ENCODE measurements around the gene CACNA1C. TPM values are rescaled to one million over a fixed set of nuclear protein-coding genes. Genes with fewer than 3 reads are reported as not detected.

Gene CACNA1C
- total and polyA plus RNA-seq, 5 donors from 2014 or later, result 0.02 to 0.14 (median 0.10) TPM

DNA sequence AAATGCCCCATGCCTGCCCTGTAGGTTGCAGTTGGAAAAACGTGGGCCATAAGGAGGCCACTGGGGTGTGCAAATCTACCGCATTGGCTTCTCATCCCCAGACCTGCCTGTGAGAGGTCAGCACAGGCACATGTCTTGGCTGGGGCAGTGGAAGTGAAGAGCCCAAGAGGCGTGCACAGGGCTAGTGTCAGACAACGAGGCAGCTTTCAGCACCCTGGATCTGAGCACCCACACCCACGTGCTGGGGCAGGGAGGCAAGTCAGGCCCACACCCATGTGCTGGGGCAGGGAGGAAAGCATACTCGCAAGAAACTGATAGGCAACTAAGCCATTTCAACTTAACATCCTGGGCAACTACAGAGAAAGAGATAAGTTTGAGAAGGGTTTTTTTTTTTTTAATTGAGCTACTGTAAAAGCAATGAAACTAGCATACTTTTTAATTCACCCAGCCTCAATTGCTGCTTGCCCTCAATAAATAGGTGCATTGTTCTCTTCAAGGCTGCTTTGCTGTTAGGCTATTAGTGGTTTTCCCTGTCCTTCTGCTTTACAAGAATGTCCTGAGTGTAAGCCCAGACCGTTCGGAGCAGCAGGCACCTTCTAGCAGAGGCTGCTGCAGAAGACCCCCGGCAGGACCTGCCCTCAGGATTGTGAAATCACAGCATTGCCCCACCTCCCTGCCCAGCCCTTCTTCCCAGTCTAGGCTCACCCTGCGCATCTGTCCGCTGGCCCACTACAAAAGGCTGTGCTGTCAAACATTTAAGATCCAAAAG, 386.7 kb downstream of the CACNA1C start:
- H3K9me3 ChIP-seq (ENCODE audit: control insufficient read depth in 2 of 2, low read length in 2 of 2), result no peaks in the 10 kb centered on the region
- Mint-ChIP-seq H3K4me3 (no peak overlapping the region), H3K27me3 (no peaks in the 10 kb centered on the region), H3K27ac (no peak overlapping the region), H3K36me3 (no peaks in the 10 kb centered on the region), H3K4me1 (no peaks in the 10 kb centered on the region), H3K9me3 (peaks cover 0 to 6% (median 0%) of the 10 kb centered on the region in 7 donors)
- peaks cover 3% of the 10 kb centered on the region for H3K27me3 ChIP-seq (ENCODE audit: control insufficient read depth, insufficient read depth, low read length)
- H3K36me3 ChIP-seq (ENCODE audit: control insufficient read depth, insufficient read depth, low read length), result no peaks in the 10 kb centered on the region
- no peak overlapping the region for H3K27ac ChIP-seq (ENCODE audit: insufficient read depth, low read length, poor library complexity, severe bottlenecking)
- DNase-seq (no peak), ATAC-seq (ENCODE audit: low read depth in 2 of 2) (no peak)
- no peaks in the 10 kb centered on the region for H3K4me1 ChIP-seq (ENCODE audit: control insufficient read depth, insufficient read depth, low read length, poor library complexity, severe bottlenecking)
- H3K4me3 ChIP-seq (ENCODE audit: low read depth, low read length), result no peak overlapping the region

DNA sequence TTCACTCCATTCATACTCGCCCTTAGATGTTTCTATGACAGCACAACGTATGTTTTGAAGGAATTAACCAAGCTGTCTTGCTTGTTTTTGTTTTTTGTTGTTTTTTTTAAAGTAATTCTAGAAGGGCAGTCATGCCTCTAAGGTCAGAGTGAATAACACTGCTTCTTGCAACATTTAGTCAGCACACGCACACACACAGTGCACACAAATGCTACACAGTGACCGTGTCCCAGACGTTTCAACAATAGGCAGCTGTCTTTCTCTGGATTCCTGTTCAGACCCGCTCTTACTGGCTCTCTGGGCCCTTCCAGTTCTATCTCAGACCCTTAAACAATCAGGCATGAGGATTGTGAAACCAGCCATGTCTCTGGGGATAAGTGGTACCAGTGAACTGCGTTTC, 391.0 kb downstream of the CACNA1C start:
- H3K36me3 Mint-ChIP-seq, result no peaks in the 10 kb centered on the region
- H3K4me3 ChIP-seq (ENCODE audit: low read depth, low read length), result no peak overlapping the region
- no peaks in the 10 kb centered on the region for H3K27me3 ChIP-seq (ENCODE audit: control insufficient read depth, insufficient read depth, low read length)
- DNase-seq, result no peak
- no peak overlapping the region for H3K27ac ChIP-seq (ENCODE audit: insufficient read depth, low read length, poor library complexity, severe bottlenecking)
- H3K4me1 ChIP-seq (ENCODE audit: control insufficient read depth, insufficient read depth, low read length, poor library complexity, severe bottlenecking), result no peaks in the 10 kb centered on the region
- no peak overlapping the region for H3K4me3 Mint-ChIP-seq
- H3K9me3 Mint-ChIP-seq, result peaks cover 0 to 6% (median 0%) of the 10 kb centered on the region in 7 donors
- no peaks in the 10 kb centered on the region for H3K36me3 ChIP-seq (ENCODE audit: control insufficient read depth, insufficient read depth, low read length)
- ATAC-seq (ENCODE audit: low read depth in 2 of 2), result no peak
- H3K27ac Mint-ChIP-seq, result no peak overlapping the region
- H3K9me3 ChIP-seq (ENCODE audit: control insufficient read depth in 2 of 2, low read length in 2 of 2), result no peaks in the 10 kb centered on the region
- no peaks in the 10 kb centered on the region for H3K27me3 Mint-ChIP-seq
- no peaks in the 10 kb centered on the region for H3K4me1 Mint-ChIP-seq

DNA sequence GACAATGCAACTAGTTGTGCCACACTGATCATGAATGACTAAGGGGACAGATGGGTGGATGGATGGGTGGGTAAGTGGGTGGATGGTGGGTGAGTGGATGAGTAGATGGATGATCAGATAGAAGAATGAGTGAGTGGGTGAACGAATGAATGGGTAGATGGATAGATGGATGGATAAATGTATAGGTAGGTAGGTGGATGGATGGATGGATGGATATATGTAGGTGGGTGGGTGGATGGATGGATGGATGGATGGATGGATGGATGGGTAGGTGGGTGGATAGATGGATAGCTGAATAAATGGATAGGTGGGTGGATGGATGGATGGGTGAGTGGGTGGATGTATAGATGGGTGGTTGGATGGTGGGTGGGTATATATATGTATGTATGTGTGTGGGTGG, 393.2 kb downstream of the CACNA1C start:
- no peak overlapping the region for H3K27ac Mint-ChIP-seq
- H3K9me3 Mint-ChIP-seq, result peaks cover 0 to 6% (median 0%) of the 10 kb centered on the region in 7 donors
- DNase-seq (no peak), ATAC-seq (ENCODE audit: low read depth in 2 of 2) (no peak)
- no peaks in the 10 kb centered on the region for H3K27me3 ChIP-seq (ENCODE audit: control insufficient read depth, insufficient read depth, low read length)
- H3K4me3 Mint-ChIP-seq, result no peak overlapping the region
- no peak overlapping the region for H3K4me3 ChIP-seq (ENCODE audit: low read depth, low read length)
- no peaks in the 10 kb centered on the region for H3K36me3 ChIP-seq (ENCODE audit: control insufficient read depth, insufficient read depth, low read length)
- no peaks in the 10 kb centered on the region for H3K27me3 Mint-ChIP-seq
- no peaks in the 10 kb centered on the region for H3K36me3 Mint-ChIP-seq
- no peaks in the 10 kb centered on the region for H3K4me1 Mint-ChIP-seq
- no peaks in the 10 kb centered on the region for H3K9me3 ChIP-seq (ENCODE audit: control insufficient read depth in 2 of 2, low read length in 2 of 2)
- no peak overlapping the region for H3K27ac ChIP-seq (ENCODE audit: insufficient read depth, low read length, poor library complexity, severe bottlenecking)
- H3K4me1 ChIP-seq (ENCODE audit: control insufficient read depth, insufficient read depth, low read length, poor library complexity, severe bottlenecking), result no peaks in the 10 kb centered on the region

DNA sequence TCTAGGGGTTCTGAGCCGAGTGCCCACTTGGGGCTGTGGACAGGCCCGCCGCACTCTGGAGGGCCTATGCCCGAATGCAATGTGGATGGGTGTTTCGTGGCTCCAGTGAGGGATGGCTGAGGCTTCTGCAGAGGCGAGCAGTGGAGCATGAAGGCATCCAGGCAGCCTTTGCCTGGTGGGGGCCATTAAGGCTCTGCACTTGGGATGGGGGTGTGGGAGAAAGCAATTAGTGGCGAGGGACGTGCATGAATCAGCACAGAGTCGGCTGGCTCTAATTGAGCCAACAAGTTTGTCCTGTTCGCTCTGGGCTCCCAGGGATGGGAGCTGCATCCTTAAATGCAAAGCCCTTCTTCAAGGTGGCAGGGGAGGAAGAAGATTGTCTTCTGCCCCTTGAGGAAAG, 395.1 kb downstream of the CACNA1C start:
- Histone ChIP-seq H3K9me3 (ENCODE audit: control insufficient read depth in 2 of 2, low read length in 2 of 2) (no peaks in the 10 kb centered on the region), H3K27ac (ENCODE audit: insufficient read depth, low read length, poor library complexity, severe bottlenecking) (no peak overlapping the region), H3K4me1 (ENCODE audit: control insufficient read depth, insufficient read depth, low read length, poor library complexity, severe bottlenecking) (no peaks in the 10 kb centered on the region), H3K27me3 (ENCODE audit: control insufficient read depth, insufficient read depth, low read length) (no peaks in the 10 kb centered on the region), H3K36me3 (ENCODE audit: control insufficient read depth, insufficient read depth, low read length) (no peaks in the 10 kb centered on the region), H3K4me3 (ENCODE audit: low read depth, low read length) (no peak overlapping the region)
- ATAC-seq (ENCODE audit: low read depth in 2 of 2), result no peak
- Mint-ChIP-seq H3K9me3 (peaks cover 0 to 2% (median 0%) of the 10 kb centered on the region in 7 donors), H3K27ac (no peak overlapping the region), H3K36me3 (no peaks in the 10 kb centered on the region), H3K27me3 (no peaks in the 10 kb centered on the region), H3K4me1 (no peaks in the 10 kb centered on the region), H3K4me3 (no peak overlapping the region)
- no peak for DNase-seq

DNA sequence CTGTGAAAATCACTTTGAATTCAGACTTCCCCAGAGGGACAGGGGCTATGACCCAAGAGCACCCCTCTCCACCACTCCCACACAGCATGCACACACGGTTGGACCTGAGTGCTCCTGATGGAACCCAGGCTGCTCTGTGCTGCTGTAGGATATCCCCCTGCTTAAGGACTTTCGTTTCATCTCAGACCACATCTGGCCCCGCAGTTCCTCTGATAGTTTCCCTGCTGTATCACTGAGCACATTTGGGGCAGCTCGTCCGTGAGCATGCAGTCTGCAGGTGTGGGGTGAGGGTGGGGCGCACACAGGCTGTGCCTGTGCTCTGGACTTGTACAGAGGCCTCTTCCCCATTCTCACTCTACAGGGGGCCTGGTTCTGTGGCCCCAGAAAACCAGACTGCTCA, 396.8 kb downstream of the CACNA1C start:
- Mint-ChIP-seq H3K27ac (no peak overlapping the region), H3K27me3 (no peaks in the 10 kb centered on the region), H3K36me3 (no peaks in the 10 kb centered on the region), H3K4me3 (no peak overlapping the region), H3K4me1 (no peaks in the 10 kb centered on the region), H3K9me3 (peaks cover 0 to 2% (median 0%) of the 10 kb centered on the region in 7 donors)
- Histone ChIP-seq H3K9me3 (ENCODE audit: control insufficient read depth in 2 of 2, low read length in 2 of 2) (no peaks in the 10 kb centered on the region), H3K36me3 (ENCODE audit: control insufficient read depth, insufficient read depth, low read length) (no peaks in the 10 kb centered on the region), H3K4me1 (ENCODE audit: control insufficient read depth, insufficient read depth, low read length, poor library complexity, severe bottlenecking) (no peaks in the 10 kb centered on the region), H3K4me3 (ENCODE audit: low read depth, low read length) (no peak overlapping the region), H3K27me3 (ENCODE audit: control insufficient read depth, insufficient read depth, low read length) (no peaks in the 10 kb centered on the region), H3K27ac (ENCODE audit: insufficient read depth, low read length, poor library complexity, severe bottlenecking) (no peak overlapping the region)
- ATAC-seq (ENCODE audit: low read depth in 2 of 2) (no peak), DNase-seq (no peak)

DNA sequence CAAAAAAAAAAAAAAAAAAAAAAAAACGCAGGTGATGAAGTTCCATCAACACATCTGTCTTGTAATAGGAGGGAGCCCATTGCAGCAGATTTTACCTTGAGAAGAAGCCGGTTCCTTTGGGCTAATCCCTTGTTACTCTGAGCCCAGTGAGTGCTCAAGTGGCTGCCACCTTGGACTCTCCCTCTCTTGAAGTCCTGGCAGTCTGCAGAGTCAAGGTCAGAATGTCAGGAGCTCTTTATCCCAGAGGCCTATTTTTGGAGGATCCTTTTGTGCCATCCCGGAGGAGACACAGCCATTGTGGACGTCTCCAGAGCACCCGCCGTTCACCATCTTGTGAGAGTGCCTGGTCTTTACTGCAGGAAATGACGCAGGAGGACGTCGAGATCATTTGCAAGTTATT, 397.8 kb downstream of the CACNA1C start:
- H3K27me3 ChIP-seq (ENCODE audit: control insufficient read depth, insufficient read depth, low read length), result no peaks in the 10 kb centered on the region
- no peaks in the 10 kb centered on the region for H3K9me3 ChIP-seq (ENCODE audit: control insufficient read depth in 2 of 2, low read length in 2 of 2)
- H3K27ac ChIP-seq (ENCODE audit: insufficient read depth, low read length, poor library complexity, severe bottlenecking), result no peak overlapping the region
- H3K4me3 Mint-ChIP-seq, result no peak overlapping the region
- no peaks in the 10 kb centered on the region for H3K9me3 Mint-ChIP-seq
- H3K27me3 Mint-ChIP-seq, result no peaks in the 10 kb centered on the region
- H3K36me3 ChIP-seq (ENCODE audit: control insufficient read depth, insufficient read depth, low read length), result no peaks in the 10 kb centered on the region
- DNase-seq, result no peak
- H3K36me3 Mint-ChIP-seq, result no peaks in the 10 kb centered on the region
- ATAC-seq (ENCODE audit: low read depth in 2 of 2), result no peak
- no peaks in the 10 kb centered on the region for H3K4me1 Mint-ChIP-seq
- H3K4me1 ChIP-seq (ENCODE audit: control insufficient read depth, insufficient read depth, low read length, poor library complexity, severe bottlenecking), result no peaks in the 10 kb centered on the region
- no peak overlapping the region for H3K4me3 ChIP-seq (ENCODE audit: low read depth, low read length)
- no peak overlapping the region for H3K27ac Mint-ChIP-seq

DNA sequence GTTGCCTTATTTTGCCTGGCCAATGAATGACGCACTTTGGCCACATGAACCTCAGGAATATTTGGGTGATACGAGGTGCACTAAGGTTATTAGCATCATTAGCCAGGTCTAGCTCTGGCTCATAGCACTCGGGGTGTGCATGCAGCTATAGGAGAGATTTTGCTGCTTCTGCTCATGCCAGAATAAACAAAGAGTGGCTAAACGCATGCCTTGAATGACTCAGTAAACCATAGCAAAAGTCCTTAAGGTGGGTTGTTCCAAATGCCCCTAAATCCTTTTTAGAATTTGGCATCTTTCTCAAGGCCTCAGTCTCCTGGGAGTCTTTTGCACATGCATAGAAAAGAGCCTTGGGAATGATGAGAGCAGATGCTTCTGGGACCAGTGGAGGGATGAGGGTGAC, 398.2 kb downstream of the CACNA1C start:
- H3K27ac ChIP-seq (ENCODE audit: insufficient read depth, low read length, poor library complexity, severe bottlenecking), result no peak overlapping the region
- H3K4me3 ChIP-seq (ENCODE audit: low read depth, low read length), result no peak overlapping the region
- H3K27me3 ChIP-seq (ENCODE audit: control insufficient read depth, insufficient read depth, low read length), result no peaks in the 10 kb centered on the region
- Mint-ChIP-seq H3K9me3 (no peaks in the 10 kb centered on the region), H3K36me3 (no peaks in the 10 kb centered on the region), H3K4me3 (no peak overlapping the region), H3K27me3 (no peaks in the 10 kb centered on the region), H3K4me1 (no peaks in the 10 kb centered on the region), H3K27ac (no peak overlapping the region)
- ATAC-seq (ENCODE audit: low read depth in 2 of 2) (no peak), DNase-seq (no peak)
- no peaks in the 10 kb centered on the region for H3K4me1 ChIP-seq (ENCODE audit: control insufficient read depth, insufficient read depth, low read length, poor library complexity, severe bottlenecking)
- no peaks in the 10 kb centered on the region for H3K36me3 ChIP-seq (ENCODE audit: control insufficient read depth, insufficient read depth, low read length)
- H3K9me3 ChIP-seq (ENCODE audit: control insufficient read depth in 2 of 2, low read length in 2 of 2), result no peaks in the 10 kb centered on the region

DNA sequence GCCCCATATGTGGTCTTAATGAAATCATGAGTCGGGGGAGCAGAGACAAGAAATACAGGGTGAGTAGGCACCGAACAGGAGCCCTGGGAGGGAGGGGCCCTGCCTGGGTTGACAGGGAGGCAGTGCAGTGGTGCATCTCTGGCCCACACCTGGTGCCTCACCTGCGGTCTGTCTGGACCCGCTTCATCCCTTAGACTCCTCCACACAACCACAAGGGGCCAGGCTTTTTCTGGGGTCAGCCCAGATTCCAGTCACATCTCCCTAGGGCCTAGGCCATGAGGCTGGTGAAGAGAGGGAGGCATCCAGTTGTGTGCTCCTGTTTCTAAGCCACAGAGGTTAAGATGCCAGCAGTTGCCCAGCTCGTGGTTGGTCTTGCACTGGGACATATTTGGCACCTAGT, 398.7 kb downstream of the CACNA1C start:
- Mint-ChIP-seq H3K9me3 (no peaks in the 10 kb centered on the region), H3K27ac (no peak overlapping the region), H3K4me3 (no peak overlapping the region), H3K27me3 (no peaks in the 10 kb centered on the region), H3K4me1 (no peaks in the 10 kb centered on the region), H3K36me3 (no peaks in the 10 kb centered on the region)
- Histone ChIP-seq H3K4me3 (ENCODE audit: low read depth, low read length) (no peak overlapping the region), H3K4me1 (ENCODE audit: control insufficient read depth, insufficient read depth, low read length, poor library complexity, severe bottlenecking) (no peaks in the 10 kb centered on the region), H3K36me3 (ENCODE audit: control insufficient read depth, insufficient read depth, low read length) (no peaks in the 10 kb centered on the region), H3K9me3 (ENCODE audit: control insufficient read depth in 2 of 2, low read length in 2 of 2) (no peaks in the 10 kb centered on the region), H3K27ac (ENCODE audit: insufficient read depth, low read length, poor library complexity, severe bottlenecking) (no peak overlapping the region), H3K27me3 (ENCODE audit: control insufficient read depth, insufficient read depth, low read length) (no peaks in the 10 kb centered on the region)
- DNase-seq, result no peak
- ATAC-seq (ENCODE audit: low read depth in 2 of 2), result no peak
